Measurements from ENCODE around the gene TTC31.
A peak's percentile ranks its signal among the peaks of the same experiment; 100 is the strongest.

The TTC31 gene

DNA sequence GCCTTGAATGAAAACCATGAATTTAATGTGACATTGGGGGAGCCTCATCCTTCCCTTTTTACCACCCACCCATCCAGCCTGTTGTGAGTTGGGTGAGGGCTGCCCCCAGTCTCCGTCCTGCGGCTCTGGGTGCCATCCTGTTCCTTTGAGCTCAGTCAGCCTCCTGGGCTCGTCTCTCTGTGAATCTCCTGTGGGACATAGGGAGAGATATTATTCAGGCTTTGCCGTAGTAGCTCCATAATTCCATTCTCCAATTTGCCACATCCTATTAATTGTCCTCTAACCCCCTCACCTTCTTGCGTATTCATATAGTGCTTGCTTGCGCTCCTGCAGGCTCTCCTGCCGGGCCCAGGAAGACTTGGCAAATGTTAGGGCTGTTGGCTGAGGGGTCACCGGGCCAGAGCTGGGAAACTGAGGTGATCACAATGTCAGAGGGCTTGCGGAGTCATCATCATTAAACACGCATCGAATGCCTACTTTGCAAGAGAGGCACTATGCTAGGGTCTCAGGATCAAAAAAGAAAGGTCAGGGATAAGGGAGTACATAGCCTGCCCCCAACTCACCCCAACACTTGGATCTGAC lies 43.9 kb downstream of the TTC31 start:
- Histone ChIP-seq H3K4me1 (ENCODE audit: insufficient read depth, low read length) (peaks cover 34% of the 10 kb centered on the region), H3K79me2 (ENCODE audit: insufficient read depth, low read length) (peaks cover 38% of the 10 kb centered on the region), H3K4me2 (ENCODE audit: insufficient read depth, low read length) (peak overlapping the region; percentile 87; the same call in 1 of the 2 replicates), H3K27ac (ENCODE audit: low read length) (no peak overlapping the region), H3K9me3 (ENCODE audit: insufficient read depth, low read length, severe bottlenecking) (no peaks in the 10 kb centered on the region), H3K4me3 (ENCODE audit: low read depth in 1 of 2, low read length in 2 of 2) (no peak overlapping the region), H3K9ac (ENCODE audit: low read depth, low read length) (no peak overlapping the region), H3K27me3 (ENCODE audit: insufficient read depth, low read length, poor library complexity) (no peaks in the 10 kb centered on the region), H2AFZ (ENCODE audit: low read depth, low read length) (no peak overlapping the region), H4K20me1 (ENCODE audit: insufficient read depth, low read length) (peaks cover 15% of the 10 kb centered on the region; the same call in 1 of the 2 replicates), H3K36me3 (ENCODE audit: insufficient read depth, low read length) (peaks cover 49% of the 10 kb centered on the region)
- ATAC-seq (ENCODE audit: insufficient read depth, low read depth) (no peak), DNase-seq (no peak)
- no peak for TF ChIP-seq EZH2 (IDR thresholded peaks at IDR 0.05; ENCODE audit: borderline replicate concordance, low read depth, low read length, severe bottlenecking)
- TF ChIP-seq, protein P1, sequence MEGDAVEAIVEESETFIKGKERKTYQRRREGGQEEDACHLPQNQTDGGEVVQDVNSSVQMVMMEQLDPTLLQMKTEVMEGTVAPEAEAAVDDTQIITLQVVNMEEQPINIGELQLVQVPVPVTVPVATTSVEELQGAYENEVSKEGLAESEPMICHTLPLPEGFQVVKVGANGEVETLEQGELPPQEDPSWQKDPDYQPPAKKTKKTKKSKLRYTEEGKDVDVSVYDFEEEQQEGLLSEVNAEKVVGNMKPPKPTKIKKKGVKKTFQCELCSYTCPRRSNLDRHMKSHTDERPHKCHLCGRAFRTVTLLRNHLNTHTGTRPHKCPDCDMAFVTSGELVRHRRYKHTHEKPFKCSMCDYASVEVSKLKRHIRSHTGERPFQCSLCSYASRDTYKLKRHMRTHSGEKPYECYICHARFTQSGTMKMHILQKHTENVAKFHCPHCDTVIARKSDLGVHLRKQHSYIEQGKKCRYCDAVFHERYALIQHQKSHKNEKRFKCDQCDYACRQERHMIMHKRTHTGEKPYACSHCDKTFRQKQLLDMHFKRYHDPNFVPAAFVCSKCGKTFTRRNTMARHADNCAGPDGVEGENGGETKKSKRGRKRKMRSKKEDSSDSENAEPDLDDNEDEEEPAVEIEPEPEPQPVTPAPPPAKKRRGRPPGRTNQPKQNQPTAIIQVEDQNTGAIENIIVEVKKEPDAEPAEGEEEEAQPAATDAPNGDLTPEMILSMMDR (IDR thresholded peaks at IDR 0.05; ENCODE audit: borderline replicate concordance, extremely low read depth, low read length, poor library complexity, severe bottlenecking): no peak

DNA sequence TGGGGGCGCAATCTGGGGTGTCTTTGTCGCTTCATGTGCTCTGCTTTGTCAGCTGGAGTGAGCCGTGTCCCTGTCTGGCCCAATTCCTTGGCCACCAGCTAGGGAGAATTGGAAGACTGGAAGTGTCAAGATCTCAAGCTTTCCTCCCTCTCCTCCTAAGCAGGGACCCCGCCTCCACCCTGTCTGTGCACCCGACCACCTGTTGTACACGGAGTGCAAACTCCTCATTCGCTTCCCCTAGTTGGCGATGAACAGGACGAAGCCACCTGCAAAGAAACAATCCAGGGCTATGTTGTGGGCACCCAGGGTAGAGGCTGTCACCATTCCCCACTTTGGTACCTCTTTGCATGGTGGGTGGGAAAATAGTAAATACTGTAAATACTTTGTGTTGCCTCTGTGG lies 44.9 kb downstream of the TTC31 start:
- Histone ChIP-seq H3K36me3 (ENCODE audit: insufficient read depth, low read length) (peaks cover 58% of the 10 kb centered on the region), H3K4me3 (ENCODE audit: low read depth in 1 of 2, low read length in 2 of 2) (peak overlapping the region in 1 of 2 experiments; percentile 67; a peak in 2 of 4 replicates), H2AFZ (ENCODE audit: low read depth, low read length) (no peak overlapping the region), H3K79me2 (ENCODE audit: insufficient read depth, low read length) (peaks cover 38% of the 10 kb centered on the region), H4K20me1 (ENCODE audit: insufficient read depth, low read length) (peaks cover 15% of the 10 kb centered on the region; the same call in 1 of the 2 replicates), H3K27me3 (ENCODE audit: insufficient read depth, low read length, poor library complexity) (no peaks in the 10 kb centered on the region), H3K9ac (ENCODE audit: low read depth, low read length) (no peak overlapping the region), H3K4me2 (ENCODE audit: insufficient read depth, low read length) (peak overlapping the region; percentile 87), H3K4me1 (ENCODE audit: insufficient read depth, low read length) (peaks cover 38% of the 10 kb centered on the region), H3K9me3 (ENCODE audit: insufficient read depth, low read length, severe bottlenecking) (no peaks in the 10 kb centered on the region), H3K27ac (ENCODE audit: low read length) (no peak overlapping the region)
- ATAC-seq (ENCODE audit: insufficient read depth, low read depth): no peak
- DNase-seq: no peak
- TF ChIP-seq, protein P1 (IDR thresholded peaks at IDR 0.05; ENCODE audit: borderline replicate concordance, extremely low read depth, low read length, poor library complexity, severe bottlenecking): no peak
- TF ChIP-seq EZH2 (IDR thresholded peaks at IDR 0.05; ENCODE audit: borderline replicate concordance, low read depth, low read length, severe bottlenecking): no peak

DNA sequence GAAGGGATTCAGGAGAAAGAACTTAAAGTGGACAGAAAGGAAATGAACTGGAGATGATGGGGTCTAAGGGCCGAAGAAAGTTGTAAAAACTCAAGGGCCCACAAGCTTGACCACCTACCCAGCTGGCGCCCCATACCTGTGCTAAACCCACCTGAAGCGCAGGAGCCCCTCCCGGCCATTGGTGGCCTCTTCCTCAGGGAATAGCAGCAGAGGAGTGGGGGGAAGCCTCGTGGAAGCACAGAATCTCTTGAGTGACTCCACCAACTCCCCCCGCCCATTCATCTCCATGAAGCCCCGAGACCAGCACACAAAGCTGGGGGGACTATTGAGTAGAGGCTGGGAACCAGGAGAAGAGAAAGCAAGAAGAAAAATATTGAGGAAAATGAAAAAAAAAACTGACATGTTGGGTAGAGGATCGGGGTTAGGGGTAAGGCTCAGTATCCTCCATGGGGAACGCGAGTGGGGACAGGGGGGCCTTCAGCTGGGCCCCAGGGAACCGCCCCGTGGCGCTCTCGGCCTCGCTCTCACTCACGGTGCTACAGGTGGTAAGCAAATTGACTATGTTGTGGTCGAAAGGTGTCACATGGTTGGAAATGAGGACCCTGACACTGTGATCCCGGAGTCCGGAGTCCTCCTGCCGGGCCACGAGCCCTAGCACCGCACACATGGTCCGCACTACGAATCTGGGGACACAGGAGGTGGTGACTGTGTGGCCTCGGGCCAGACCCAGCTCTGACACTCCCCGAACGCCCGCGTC lies 45.9 kb downstream of the TTC31 start:
- H3K27me3 ChIP-seq (ENCODE audit: insufficient read depth, low read length, poor library complexity): no peaks in the 10 kb centered on the region
- peak overlapping the region; percentile 91 for H3K27ac ChIP-seq (ENCODE audit: low read length)
- ATAC-seq (ENCODE audit: insufficient read depth, low read depth) (peak; percentile 7), DNase-seq (no peak)
- no peaks in the 10 kb centered on the region for H3K9me3 ChIP-seq (ENCODE audit: insufficient read depth, low read length, severe bottlenecking)
- H4K20me1 ChIP-seq (ENCODE audit: insufficient read depth, low read length): peaks cover 15% of the 10 kb centered on the region; the same call in 1 of the 2 replicates
- H3K4me3 ChIP-seq (ENCODE audit: low read depth in 1 of 2, low read length in 2 of 2): peak overlapping the region; percentile 36 to 67
- TF ChIP-seq, protein P1 (IDR thresholded peaks at IDR 0.05; ENCODE audit: borderline replicate concordance, extremely low read depth, low read length, poor library complexity, severe bottlenecking): peak; percentile 13
- TF ChIP-seq EZH2 (IDR thresholded peaks at IDR 0.05; ENCODE audit: borderline replicate concordance, low read depth, low read length, severe bottlenecking): no peak
- H2AFZ ChIP-seq (ENCODE audit: low read depth, low read length): peak overlapping the region; percentile 79
- peaks cover 38% of the 10 kb centered on the region for H3K79me2 ChIP-seq (ENCODE audit: insufficient read depth, low read length)
- peaks cover 38% of the 10 kb centered on the region for H3K4me1 ChIP-seq (ENCODE audit: insufficient read depth, low read length)
- H3K9ac ChIP-seq (ENCODE audit: low read depth, low read length): peak overlapping the region; percentile 75
- H3K36me3 ChIP-seq (ENCODE audit: insufficient read depth, low read length): peaks cover 68% of the 10 kb centered on the region
- H3K4me2 ChIP-seq (ENCODE audit: insufficient read depth, low read length): peak overlapping the region; percentile 87
